Endothelial cell (in vitro differentiated cells): Measurements from ENCODE around the gene POLR2E. TPM values are rescaled to one million over a fixed set of nuclear protein-coding genes. Genes with fewer than 3 reads are reported as not detected.
"Not testable (repeated sequence)": the region's sequence is repeated elsewhere in the genome, so short reads cannot be mapped to it uniquely, and the experiment has no call there.

Experiments used
- DNase-seq: peaks from one replicate; pipeline ENCODE4 v3.0.0; 2021; ENCODE audit warnings: low spot score
- H3K27ac Mint-ChIP-seq: one replicate; pipeline ENCODE4 v1.8.0; 2021; ENCODE audit warnings: mixed read lengths, inconsistent platforms; ENCODE audit not compliant: unreplicated experiment
- H3K27me3 Mint-ChIP-seq: one replicate; pipeline ENCODE4 v1.8.0; 2021; ENCODE audit warnings: mild to moderate bottlenecking, moderate library complexity, mixed read lengths, inconsistent platforms; ENCODE audit not compliant: unreplicated experiment
- H3K36me3 Mint-ChIP-seq: one replicate; pipeline ENCODE4 v1.8.0; 2021; ENCODE audit warnings: mild to moderate bottlenecking, low read depth, mixed read lengths, inconsistent platforms; ENCODE audit not compliant: unreplicated experiment
- H3K4me1 Mint-ChIP-seq: one replicate; pipeline ENCODE4 v1.8.0; 2021; ENCODE audit warnings: mild to moderate bottlenecking, mixed read lengths, inconsistent platforms; ENCODE audit not compliant: unreplicated experiment
- H3K4me3 Mint-ChIP-seq: one replicate; pipeline ENCODE4 v1.8.0; 2021; ENCODE audit warnings: mild to moderate bottlenecking, mixed read lengths, inconsistent platforms; ENCODE audit not compliant: unreplicated experiment
- H3K9me3 Mint-ChIP-seq: one replicate; pipeline ENCODE4 v1.8.0; 2021; ENCODE audit warnings: mixed read lengths, inconsistent platforms; ENCODE audit not compliant: unreplicated experiment
- CTCF ChIP-seq: fragments of 200-600 bp; sonication (generic); IDR thresholded peaks from one replicate; pipeline ENCODE4 v1.5.0; 2021; ENCODE audit warnings: antibody characterized with exemption; ENCODE audit not compliant: unreplicated experiment
- total RNA-seq: library from RNA; stranded (reverse); fragmentation: NEBNext Ultra II Directional; extraction: Animal tissue kit (Norgen Biotek cat#: 25700); gene quantifications from one replicate; pipeline ENCODE4 v1.2.1, GENCODE V29; 2021; ENCODE audit not compliant: unreplicated experiment

POLR2E gene
- total RNA-seq, 1 donor from 2014 or later: 166 TPM

GRCh38 chr19:1115646-1116420 lies 20.7 kb upstream of the POLR2E start:
- Mint-ChIP-seq H3K4me3 (no peak overlapping the region), H3K9me3 (no peaks in the 10 kb centered on the region), H3K27ac (no peak overlapping the region), H3K36me3 (peaks cover 7% of the 10 kb centered on the region), H3K27me3 (peaks cover 2% of the 10 kb centered on the region), H3K4me1 (no peaks in the 10 kb centered on the region)
- DNase-seq: no peak
- TF ChIP-seq CTCF: no peak

DNA sequence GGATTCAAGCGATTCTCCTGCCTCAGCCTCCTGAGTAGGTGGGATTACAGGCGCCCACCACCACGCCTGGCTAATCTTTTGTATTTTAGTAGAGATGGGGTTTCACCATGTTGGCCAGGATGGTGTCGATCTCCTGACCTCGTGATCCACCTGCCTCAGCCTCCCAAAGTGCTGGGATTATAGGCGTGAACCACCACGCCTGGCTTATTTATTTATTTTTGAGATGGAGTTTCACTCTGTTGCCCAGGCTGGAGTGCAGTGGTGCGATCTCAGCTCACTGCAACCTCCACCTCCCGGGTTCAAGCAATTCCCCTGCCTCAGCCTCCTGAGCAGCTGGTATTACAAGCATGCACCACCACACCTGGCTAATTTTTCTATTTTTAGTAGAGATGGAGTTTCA lies 19.6 kb upstream of the POLR2E start:
- H3K27me3 Mint-ChIP-seq, H3K27ac Mint-ChIP-seq, H3K36me3 Mint-ChIP-seq, DNase-seq, H3K9me3 Mint-ChIP-seq, H3K4me3 Mint-ChIP-seq, H3K4me1 Mint-ChIP-seq: not testable (repeated sequence)

GRCh38 chr19:1113986-1114483 lies 18.9 kb upstream of the POLR2E start:
- no peak overlapping the region for H3K27ac Mint-ChIP-seq
- H3K4me3 Mint-ChIP-seq: no peak overlapping the region
- no peak for TF ChIP-seq CTCF
- no peaks in the 10 kb centered on the region for H3K4me1 Mint-ChIP-seq
- peaks cover 7% of the 10 kb centered on the region for H3K36me3 Mint-ChIP-seq
- no peak for DNase-seq
- peaks cover 2% of the 10 kb centered on the region for H3K27me3 Mint-ChIP-seq
- no peaks in the 10 kb centered on the region for H3K9me3 Mint-ChIP-seq

DNA sequence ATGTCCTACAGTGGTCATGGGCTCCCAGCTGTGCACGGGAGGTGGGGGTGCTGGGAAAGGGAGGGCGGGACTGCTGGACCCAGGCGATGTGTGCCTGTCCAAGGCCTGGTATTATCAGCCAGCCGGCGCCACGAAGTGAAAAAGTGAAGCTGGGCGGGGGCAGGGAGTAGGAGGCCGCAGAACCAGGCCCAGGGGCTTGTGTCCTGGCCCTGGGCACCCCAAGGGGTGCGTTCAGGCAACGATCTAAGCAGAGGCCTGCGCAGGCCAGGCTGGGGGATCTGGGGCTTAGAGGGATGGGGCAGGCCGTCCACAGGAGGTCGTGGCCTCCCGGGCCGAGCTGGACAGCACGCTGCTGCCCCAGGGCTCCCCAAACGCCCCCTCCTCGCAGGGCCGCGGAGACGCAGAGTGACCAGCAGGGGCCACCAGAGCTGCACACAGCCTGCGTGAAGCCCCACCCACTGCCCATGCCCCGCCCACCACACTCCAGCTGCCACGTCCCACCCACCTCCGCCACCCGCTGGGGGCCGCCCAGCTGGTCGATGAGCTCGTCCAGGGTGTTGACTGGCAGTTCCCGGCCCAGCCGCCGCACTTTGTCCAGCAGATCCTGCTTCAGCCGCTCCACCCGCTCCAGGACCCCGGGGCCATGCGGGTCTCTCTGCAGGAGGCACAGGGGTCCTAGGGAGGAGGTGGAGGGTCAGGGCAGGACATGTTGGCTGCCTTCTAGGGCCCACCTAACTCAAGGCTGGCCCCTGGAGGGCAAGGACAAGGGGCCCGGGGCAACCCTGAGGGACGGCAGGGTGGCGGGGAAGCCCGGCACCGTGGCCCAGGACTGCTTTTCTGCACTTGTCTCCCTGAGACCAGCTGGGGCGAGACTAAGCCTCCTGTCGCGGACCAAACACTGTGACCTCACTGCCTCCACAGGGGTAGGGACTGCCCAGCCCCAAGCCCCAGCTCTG lies 18.1 kb upstream of the POLR2E start:
- Mint-ChIP-seq H3K4me1 (no peaks in the 10 kb centered on the region), H3K36me3 (peaks cover 1% of the 10 kb centered on the region), H3K4me3 (no peak overlapping the region), H3K27ac (no peak overlapping the region), H3K9me3 (no peaks in the 10 kb centered on the region), H3K27me3 (peaks cover 2% of the 10 kb centered on the region)
- DNase-seq: peak; percentile 92
- peak; percentile 67 for TF ChIP-seq CTCF

DNA sequence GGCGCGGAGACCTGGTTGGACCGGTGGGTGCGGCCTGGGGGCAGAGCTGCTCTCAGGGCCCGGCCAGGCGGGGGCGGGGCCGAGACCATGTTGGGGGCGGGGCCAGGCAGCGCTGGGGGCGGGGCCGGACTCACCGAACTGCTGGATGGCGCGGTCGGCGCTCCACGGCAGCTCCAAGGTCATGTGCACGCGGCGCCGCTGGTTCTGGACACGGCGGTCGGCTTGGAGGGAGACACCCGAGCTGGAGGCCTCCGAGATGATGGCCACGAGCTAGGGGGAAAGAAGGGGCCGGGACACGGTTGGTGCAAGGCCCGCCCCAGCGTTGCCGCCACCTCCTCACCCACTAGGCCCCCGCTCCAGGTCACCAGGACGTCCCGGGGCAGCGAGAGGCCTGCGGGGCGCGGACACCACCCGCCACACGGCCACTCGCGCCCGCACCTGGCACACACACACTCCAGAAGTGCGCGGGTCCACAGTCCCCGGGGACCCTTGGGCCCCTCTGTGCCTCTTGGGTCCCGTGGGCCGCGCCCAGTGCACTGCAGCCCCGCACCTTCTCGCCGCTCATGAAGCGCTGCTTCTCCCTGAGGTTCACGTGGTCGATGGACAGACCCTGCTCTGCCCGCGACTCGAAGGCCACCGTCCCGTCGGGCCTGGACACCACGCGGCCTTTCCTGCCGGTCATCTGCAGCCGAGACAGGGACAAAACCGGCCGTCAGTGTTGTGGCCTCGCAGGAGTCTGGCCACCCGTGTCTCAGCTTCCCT lies 17.3 kb upstream of the POLR2E start:
- no peak overlapping the region for H3K4me3 Mint-ChIP-seq
- DNase-seq: peak; percentile 45
- no peak for TF ChIP-seq CTCF
- no peaks in the 10 kb centered on the region for H3K36me3 Mint-ChIP-seq
- no peaks in the 10 kb centered on the region for H3K4me1 Mint-ChIP-seq
- H3K9me3 Mint-ChIP-seq: no peaks in the 10 kb centered on the region
- peaks cover 2% of the 10 kb centered on the region for H3K27me3 Mint-ChIP-seq
- H3K27ac Mint-ChIP-seq: no peak overlapping the region
